GM18511 (cell line): Measurements from ENCODE around the gene SSC4D.
"Not testable (repeated sequence)": the region's sequence is repeated elsewhere in the genome, so short reads cannot be mapped to it uniquely, and the experiment has no call there.

ENCODE experiments used
- ATAC-seq: cut with Tn5 transposase; IDR thresholded peaks from one replicate; pipeline ENCODE4 v1.9.1; 2021; ENCODE audit warnings: mild to moderate bottlenecking, moderate library complexity; ENCODE audit not compliant: unreplicated experiment

Gene SSC4D

DNA sequence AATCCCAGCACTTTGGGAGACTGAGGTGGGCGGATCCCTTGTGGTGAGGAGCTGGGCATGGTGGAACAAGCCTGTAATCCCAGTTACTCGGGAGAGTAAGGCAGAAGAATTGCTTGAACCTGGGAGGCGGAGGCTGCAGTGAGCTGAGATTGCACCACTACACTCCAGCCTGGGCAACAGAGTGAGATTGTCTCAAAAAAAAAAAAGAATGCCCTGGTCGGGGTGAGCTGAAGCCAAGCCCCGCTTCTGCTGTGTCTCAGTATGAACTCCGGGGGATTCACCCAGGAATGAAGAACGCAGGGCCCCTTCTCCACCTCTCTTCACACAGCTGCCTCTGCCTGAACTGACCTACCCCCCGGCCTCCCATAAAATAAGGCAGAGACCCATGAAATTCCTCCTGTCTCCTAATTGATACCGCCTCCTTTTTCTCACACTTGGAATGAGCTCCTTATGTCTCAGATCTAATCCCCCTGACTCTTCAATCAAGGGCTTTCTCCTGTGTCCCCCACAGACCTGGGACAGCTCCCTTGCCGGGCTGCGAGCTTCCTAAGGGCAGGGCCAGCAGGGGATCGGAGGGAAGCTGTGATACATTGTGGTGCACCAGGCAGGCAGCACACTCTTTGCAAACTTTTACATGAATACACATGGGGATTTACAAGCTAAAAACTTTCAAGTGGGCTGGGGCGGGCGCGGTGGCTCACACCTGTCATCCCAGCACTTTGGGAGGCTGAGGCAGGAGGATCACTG, 14.3 kb upstream of the SSC4D start:
- ATAC-seq, result no peak

DNA sequence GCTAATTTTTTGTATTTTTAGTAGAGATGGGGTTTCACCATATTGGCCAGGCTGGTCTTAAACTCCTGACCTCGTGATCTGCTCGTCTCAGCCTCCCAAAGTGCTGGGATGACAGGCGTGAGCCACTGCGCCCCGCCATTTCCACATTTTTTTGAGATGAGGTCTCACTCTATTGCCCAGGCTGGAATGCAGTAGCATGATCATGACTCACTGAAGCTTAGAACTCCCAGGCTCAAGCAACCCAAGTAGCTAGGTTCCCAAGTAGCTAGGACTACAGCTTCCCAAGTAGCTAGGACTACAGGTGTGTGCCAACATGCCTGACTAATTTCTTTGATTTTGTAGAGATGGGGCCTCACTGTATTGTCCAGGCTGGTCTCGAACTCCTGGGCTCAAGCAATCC, 11.6 kb upstream of the SSC4D start:
- not testable (repeated sequence) for ATAC-seq

DNA sequence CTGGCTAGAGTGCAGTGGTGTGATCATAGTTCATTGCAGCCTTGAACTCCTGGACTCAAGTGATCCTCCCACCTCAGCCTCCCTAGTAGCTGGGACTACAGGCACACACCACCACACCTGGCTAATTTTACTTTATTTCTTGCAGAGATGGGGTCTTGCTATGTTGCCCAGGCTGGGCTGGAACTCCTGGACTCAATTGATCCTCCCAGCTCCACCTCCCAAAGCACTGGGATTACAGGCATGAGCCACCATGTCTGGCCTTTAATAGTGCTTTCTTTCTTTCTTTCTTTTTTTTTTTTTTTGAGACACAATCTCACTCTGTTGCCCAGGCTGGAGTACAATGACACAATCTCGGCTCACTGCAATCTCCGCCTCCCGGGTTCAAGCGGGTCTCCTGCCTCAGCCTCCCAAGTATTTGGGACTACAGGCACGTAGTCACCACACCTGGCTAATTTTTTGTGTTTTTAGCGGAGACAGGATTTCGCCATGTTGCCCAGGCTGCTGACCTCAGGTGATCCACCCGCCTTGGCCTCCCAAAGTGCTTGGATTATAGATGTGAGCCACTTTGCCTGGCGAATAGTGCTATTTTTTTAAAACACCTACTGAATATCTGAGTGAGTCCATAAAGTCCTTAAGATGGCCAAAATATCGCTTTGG, 8.3 kb upstream of the SSC4D start:
- ATAC-seq, result not testable (repeated sequence)

DNA sequence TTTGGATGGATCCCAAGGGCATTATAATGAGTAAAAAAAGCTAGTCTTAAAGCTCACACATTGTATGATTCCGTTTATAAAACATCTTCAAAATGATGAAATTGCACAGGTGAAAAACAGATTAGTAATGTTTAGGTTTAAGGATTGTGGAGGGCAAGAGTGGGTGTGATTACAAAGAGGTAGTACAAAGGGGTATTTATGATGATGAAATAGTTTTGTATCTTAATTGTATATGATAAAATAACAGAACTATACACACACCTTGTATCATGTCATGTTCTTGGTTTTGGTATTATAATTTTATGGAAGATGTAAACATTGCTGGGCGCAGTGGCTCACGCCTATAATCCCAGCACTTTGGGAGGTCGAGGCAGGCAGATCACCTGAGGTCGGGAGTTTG, 2.8 kb upstream of the SSC4D start:
- no peak for ATAC-seq

DNA sequence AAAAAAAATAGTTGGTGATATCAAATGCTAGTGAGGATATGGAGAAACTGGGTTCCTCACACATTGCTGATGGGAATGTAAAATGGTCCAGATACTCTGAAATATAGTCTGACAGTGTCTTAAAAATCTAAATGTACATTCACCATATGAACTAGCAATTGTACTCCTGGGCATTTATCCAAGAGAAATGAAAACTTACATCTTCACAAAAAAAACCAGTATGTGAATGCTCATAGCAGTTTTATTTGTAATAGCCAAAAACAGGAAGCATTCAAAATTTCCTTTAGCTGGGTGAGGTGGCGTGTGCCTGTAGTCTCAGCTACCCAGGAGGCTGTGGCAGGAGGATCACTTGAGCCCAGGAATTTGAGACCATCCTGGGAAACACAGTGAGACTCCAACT, 2.1 kb upstream of the SSC4D start:
- ATAC-seq, result no peak

DNA sequence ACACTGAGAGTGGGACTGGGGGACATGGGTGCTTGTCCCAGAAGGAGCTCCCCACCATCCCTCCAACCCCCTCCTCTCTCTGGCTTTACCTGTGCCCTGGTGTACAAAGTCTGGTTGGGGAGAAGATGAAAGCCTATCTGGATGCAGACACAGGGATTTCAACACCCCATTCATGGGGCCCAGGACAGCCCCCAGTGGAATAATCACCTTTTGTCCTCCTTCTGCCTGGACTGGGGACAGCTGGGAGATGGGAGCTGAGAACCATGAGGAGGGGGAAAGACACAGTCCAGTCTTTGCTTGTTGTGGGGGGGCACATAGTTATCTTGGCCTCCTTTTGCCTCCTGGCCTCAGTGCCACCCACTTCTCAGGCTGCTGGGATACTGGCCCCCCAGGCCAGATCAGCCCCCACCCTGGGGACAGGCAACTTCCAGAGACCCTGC, 1.4 kb downstream of the SSC4D start:
- no peak for ATAC-seq

DNA sequence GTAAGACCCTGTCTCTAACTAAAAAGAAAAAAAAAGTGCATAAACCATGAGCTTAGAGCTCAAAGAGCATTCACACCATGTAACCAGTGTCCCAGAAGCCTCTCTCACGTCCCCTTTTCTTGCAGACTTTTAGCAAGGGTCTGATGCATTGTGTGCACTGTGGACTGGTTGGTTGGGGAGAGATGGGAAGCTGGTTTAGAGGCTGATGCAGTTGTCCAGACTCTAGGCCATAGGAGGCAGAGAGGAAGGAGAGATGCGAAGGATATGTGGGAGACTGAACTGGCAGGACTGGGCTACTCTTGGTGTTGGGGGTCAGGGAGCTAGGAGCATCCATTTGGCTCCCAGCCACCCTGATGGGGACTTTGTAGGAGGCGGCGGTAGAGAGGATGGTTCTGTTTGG, 1.8 kb downstream of the SSC4D start:
- no peak for ATAC-seq

DNA sequence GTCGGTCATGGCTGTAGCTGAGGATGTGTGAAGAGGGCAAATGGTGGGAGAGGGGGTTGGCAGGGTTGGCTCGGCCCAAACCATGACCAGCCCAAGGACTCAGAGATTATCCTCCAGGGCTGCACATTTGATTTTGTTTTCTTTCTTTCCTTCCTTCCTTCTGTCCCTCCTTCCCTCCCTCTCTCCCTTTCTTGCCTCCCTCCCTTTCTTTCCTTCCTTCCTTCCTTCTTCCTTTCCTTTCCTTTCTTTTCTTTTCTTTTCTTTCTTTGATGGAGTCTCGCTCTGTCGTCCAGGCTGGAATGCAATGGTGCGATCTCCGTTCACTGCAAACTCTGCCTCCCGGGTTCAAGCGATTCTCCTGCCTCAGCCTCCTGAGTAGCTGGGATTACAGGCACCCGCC, 3.8 kb downstream of the SSC4D start:
- ATAC-seq, result no peak

DNA sequence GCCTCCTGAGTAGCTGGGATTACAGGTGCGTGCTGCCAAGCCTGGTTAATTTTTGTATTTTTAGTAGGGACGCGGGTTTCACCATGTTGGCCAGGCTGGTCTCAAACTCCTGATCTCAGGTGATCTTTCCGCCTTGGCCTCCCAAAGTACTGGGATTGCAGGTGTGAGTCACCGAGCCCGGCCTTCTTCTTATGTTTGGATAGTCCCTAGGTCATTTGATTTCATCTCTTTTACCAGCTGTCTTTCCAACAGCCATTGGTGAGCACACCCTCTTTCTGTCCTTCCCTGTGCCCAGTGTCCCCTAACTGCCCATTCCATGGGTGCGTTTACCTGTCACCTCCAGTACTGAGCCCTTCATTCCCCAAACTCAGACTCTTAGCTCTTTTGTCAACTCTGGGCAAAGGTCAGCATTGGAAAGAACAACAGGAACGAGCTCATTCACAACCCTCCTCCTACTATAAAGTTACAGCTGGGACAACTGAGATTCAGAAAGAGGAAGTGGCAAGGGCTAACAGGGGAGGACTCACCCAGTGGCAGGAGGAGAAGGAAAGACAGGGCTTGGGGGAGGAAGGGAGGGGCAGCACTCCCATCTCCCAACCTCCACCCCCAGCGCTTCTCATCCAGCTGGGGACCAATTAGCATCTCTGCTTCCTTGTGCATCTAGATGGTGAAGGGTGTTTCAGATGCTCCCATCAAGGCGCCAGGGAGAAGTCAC, 5.6 kb downstream of the SSC4D start:
- ATAC-seq, result no peak

DNA sequence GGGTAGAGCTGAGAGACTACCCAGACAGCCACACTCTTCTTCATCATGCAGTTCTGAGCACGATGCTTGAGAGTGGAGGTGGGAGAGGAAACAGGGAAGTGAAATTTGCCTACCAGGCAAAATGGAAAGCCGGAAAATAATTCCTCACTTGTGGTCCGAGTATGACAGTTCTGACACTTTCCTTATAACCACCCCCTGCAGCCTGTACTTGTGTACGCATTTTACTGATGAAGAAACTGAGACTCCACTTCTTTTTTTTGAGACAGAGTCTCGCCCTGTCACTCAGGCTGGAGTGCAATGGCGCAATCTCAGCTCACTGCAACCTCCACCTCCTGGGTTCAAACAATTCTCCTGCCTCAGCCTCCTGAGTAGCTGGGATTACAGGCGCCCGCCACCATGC, 6.4 kb downstream of the SSC4D start:
- not testable (repeated sequence) for ATAC-seq

DNA sequence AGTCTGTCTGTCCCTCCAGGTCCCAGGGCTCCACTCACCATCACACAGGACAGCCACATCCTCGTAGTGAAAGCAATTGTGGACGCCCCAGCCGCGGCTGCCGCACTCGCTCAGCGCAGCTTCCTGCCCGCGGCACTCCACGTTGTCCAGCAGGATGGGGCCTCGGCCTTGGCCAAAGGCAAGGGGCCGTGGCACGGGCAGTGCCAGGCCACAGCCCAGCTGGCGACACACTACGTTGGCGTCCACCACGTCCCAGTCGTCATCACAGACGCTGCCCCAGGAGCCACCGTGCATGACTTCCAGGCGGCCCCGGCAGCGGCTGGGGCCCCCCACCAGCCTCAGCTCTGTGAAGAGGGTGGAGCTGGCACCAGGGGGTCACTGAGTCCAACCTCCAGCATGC, 9.2 kb downstream of the SSC4D start:
- no peak for ATAC-seq

DNA sequence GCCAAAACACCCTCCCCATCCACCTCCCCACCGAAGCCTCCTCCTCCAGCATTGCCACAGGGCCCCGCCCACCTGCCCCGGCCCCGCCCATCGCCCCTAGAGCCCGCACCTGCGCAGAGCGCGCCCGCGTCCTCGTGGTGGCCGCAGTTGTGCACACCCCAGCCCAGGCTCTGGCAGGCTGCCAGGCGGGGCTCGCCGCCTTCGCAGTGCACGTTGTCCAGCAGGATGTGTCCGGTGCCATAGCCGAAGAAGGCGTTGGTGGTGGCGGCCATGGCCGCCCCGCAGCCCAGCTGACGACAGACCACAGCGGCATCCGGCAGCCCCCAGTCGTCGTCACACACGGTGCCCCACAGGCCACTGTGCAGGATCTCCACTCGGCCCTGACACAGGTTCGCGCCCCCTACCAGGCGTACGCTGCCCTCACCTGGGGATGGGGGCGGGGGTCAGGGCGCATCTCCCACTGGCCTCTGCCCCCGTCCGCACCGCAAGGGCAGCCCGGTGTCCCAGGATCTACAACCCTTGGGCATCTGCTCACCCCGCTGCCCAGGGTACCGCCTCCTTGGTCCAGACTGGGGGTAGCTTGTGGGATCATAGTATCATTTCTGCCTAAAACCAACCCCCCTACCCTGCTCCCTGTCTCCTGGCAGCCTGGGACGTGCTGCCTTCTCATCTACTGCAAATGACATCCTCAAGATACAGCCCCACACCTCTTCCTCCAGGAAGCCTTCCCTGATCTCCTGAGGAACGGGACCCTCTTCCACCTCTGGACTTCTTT, 11.9 kb downstream of the SSC4D start:
- ATAC-seq, result peak; percentile 39

DNA sequence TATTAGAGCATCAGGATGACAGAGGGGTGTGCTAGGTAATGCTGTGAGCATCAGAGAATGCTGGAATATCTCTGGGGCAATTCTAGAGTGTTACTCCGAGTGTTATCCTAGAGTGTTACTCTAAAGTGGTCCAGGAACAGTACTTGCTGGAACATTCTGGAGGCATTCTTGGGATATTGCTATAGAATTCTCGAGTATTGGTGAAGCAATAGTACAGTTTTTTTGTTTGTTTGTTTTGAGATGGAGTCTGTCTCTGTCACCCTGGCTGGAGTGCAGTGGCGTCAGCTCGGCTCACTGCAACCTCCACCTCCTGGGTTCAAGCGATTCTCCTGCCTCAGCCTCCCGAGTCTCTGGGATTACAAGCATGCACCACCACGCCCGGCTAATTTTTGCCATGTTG, 12.6 kb downstream of the SSC4D start:
- ATAC-seq, result no peak

DNA sequence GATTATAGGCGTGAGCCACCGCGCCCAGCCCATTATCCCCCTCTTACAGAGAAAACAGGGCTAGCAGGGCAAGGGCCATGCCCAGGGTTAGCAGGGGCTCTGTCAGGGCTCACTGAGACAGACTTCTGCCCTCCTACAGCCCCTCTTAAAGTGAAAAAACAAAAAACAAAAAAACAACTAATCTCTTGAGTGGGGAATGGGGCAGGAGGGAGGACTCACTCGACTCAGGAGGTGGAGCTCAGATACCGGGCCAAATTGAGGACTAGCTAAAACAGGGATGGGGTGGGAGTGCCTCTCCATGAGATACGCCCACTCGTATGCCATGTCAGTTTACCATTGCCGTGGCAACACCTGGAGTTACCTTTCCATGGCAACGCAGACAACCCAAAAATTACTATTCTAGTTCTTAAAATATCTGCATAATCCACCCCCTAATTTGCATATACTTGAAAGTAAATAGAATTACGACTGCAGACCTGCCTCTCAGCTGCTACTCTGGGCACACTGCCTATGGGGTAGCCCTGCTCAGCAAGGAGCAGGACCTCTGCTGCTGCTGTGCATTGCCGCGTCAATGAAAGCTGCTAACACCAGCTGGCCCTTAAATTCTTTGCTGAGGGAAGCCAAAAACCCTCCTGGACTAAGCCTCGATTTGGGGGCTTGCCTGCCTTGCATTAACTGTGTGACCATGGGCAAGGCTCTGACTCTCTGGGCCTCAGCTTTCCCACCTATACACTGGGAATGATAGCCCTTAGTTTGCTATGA, 13.4 kb downstream of the SSC4D start:
- no peak for ATAC-seq

DNA sequence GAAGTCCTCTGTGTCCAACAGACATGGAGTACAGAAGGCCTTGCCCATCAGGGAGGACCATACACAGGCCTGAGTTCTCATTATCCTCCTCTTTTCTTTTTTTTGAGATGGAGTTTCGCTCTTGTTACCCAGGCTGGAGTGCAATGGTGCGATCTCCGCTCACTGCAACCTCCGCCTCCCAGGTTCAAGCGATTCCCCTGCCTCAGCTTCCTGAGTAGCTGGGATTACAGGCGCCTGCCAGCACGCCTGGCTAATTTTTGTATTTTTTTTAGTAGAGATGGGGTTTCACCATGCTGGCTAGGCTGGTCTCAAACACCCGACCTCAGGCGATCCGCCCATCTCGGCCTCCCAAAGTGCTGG, 13.9 kb downstream of the SSC4D start:
- ATAC-seq, result not testable (repeated sequence)

DNA sequence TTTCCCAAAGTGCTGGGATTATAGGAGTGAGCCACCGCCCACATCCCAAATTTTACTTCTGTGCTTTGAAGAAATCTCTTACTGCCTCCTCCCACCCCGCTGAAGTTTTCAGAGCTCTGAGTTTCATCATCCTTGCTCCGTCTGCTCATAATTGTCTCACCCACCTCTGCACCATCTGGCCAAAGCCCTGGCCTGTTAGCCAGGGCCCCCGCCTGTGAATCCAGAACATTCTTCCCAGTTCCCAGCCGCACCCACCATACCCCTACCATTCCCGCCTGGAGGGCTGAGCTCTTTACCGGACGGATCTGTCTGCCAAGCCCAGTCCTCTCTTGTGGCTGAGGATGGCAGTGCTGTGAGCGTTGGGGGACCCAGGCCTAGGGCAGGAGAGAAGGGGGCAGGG, 14.5 kb downstream of the SSC4D start:
- no peak for ATAC-seq

DNA sequence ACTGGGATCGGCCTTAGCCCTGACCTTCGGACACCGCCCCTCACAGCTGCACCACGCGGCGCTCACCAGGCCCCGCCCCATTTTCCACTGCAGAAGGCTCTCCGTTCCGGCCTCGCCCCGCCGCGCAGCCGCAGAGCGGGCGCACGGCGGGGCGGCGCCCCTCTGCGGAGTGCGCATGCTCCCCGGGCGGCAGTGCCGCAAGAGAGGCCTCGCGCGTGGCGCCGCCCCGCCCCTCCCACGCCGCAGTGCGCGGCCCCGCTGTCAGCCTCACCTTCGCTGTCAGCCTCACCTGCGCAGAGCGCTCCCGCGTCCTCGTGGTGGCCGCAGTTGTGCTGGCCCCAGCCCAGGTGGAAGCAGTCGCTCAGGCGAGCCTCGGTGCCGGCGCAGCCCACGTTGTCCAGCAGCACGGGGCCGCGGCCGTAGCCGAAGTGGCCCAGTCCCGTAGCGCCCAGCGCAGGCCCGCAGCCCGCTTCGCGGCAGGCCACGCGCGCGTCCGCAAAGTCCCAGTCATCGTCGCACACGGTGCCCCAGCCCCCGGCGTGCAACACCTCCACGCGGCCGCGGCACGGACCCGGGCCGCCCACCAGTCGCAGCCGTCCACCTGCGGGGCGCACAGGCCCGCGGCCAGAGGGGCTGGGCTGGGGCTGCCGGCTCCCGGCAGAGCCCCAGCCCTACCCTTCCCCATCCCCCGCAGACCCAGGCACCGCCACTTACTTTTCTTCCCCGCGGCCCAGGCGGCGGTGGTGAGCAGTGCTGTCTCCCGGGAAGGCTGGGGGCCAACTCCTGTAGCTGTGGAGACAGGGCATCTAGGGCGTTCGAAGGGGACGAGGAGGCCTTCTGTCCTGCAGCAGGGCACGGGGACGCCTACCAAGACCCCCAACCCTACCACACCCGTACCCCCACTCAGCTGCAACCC, 16.1 kb downstream of the SSC4D start:
- peak; percentile 86 for ATAC-seq

DNA sequence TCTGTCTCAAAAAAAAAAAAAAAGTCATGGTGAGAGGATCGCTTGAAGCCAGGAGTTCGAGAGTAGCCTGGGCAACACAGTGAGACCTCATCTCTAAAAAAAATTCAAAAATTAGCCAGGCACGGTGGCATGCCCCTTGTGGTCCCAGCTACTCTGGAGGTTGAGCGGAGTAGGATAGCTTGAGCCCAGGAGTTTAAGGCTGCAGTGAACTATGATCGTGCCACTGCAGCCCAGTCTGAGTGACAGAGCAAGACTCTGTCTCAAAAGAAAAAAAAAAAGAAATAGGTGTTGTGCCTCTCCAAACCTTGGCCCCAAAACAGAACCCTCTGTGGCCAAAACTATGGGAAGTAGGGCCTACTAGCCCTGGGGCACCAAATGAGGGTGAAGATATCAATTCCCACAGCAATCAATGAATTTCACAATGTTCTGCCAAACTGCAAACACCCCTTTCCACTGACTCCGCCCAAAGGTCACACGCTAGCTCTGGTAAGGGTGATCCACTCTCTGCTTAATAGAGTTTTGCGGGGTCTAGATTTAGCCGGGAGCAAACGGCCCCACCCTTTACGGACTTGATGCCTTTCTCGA, 16.9 kb downstream of the SSC4D start:
- no peak for ATAC-seq

DNA sequence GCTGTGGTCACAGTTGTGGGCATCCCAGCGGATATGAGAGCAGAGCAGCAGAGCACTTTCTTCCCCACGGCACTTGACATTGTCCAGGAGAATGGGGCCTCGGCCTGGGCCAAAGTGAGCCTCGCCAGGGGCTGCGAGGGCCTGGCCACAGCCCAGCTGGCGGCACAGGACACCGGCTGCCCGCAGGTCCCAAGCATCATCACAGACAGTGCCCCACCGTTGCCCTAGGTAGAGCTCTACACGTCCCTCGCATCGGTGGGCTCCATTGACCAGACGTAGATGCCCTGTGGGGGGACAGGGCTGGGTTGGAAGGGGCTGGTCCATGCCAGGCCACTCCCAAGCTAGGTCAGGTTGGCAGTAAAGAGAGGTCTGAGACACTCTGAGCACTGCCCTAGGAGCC, 19.4 kb downstream of the SSC4D start:
- ATAC-seq, result no peak
